Measurements from ENCODE around the gene TRIM33.

GRCh38 chr1:114386129-114387009 lies 124.6 kb downstream of the TRIM33 start:
- TF ChIP-seq POLR2AphosphoS5 (IDR thresholded peaks at IDR 0.05) (no peak), POLR2A (IDR thresholded peaks at IDR 0.05) (no peak)

Data from gastroesophageal sphincter (tissue), 2 donors.